Mucosa of descending colon (tissue), 3 donors: ENCODE results near the gene PDLIM1. TPM values are rescaled to one million over a fixed set of nuclear protein-coding genes. Genes with fewer than 3 reads are reported as not detected.

Experiments
- ATAC-seq: fragments of 200-7000 bp; cut with Tn5 transposase; one replicate; pipeline ENCODE4 v1.9.1; 2020; ENCODE audit warnings: mild to moderate bottlenecking, moderate library complexity
- DNase-seq, 3 donors: peaks; one replicate each; pipeline ENCODE4 v3.0.0-alpha.2; 2020
- H3K36me3 ChIP-seq: fragments of 200-600 bp; one replicate; pipeline ENCODE4 v1.8.0; 2021; ENCODE audit warnings: low read depth, mild to moderate bottlenecking
- H3K4me1 ChIP-seq: fragments of 200-600 bp; one replicate; pipeline ENCODE4 v1.8.0; 2021; ENCODE audit warnings: low read depth, mild to moderate bottlenecking
- H3K4me3 ChIP-seq: fragments of 200-600 bp; one replicate; pipeline ENCODE4 v1.8.0; 2021; ENCODE audit warnings: mild to moderate bottlenecking
- H3K9me3 ChIP-seq: fragments of 200-600 bp; one replicate; pipeline ENCODE4 v1.8.0; 2021; ENCODE audit warnings: mild to moderate bottlenecking
- intact Hi-C, 2 donors: fragments of 100-400 bp; cut with DNase I in 1 of 2; cut with micrococcal nuclease in 1 of 2; formaldehyde crosslinking; loops; one replicate each; pipeline versions ENCODE4 v1.11.0 to v1.11.1; 2022; cut with DNase I, micrococcal nuclease
- total RNA-seq, 3 donors: library from RNA; stranded (reverse); fragmentation: NEBNext Ultra II Directional in 2 of 3; extraction: Animal tissue kit (Norgen Biotek cat#: 25700) in 2 of 3; gene quantifications; one replicate each; pipeline versions ENCODE4 v1.2.1 to v1.2.4, GENCODE V29; 2021 to 2023
- TF ChIP-seq, protein P1 (sequence below): fragments of 200-600 bp; IDR thresholded peaks from one replicate; pipeline ENCODE4 v1.8.0; 2022; ENCODE audit warnings: antibody characterized with exemption, mild to moderate bottlenecking
- donor health status: DM: no; HTN: no; CAD: no; lungs with moderate emphysema.
- donor health status: DM: no; HTN: no; CAD: no.
- donor health status: DM: no; HTN: yes; CAD: no.

PDLIM1 gene
- total RNA-seq, 3 donors from 2014 or later, result 177 to 434 (median 373) TPM

- Histone ChIP-seq H3K4me1 (no peaks in the 10 kb centered on the region), H3K4me3 (no peak overlapping the region), H3K9me3 (no peaks in the 10 kb centered on the region), H3K36me3 (no peaks in the 10 kb centered on the region)
- intact Hi-C loops, result no loop called here
- DNase-seq (no peak), ATAC-seq (no peak)
- TF ChIP-seq, protein P1, sequence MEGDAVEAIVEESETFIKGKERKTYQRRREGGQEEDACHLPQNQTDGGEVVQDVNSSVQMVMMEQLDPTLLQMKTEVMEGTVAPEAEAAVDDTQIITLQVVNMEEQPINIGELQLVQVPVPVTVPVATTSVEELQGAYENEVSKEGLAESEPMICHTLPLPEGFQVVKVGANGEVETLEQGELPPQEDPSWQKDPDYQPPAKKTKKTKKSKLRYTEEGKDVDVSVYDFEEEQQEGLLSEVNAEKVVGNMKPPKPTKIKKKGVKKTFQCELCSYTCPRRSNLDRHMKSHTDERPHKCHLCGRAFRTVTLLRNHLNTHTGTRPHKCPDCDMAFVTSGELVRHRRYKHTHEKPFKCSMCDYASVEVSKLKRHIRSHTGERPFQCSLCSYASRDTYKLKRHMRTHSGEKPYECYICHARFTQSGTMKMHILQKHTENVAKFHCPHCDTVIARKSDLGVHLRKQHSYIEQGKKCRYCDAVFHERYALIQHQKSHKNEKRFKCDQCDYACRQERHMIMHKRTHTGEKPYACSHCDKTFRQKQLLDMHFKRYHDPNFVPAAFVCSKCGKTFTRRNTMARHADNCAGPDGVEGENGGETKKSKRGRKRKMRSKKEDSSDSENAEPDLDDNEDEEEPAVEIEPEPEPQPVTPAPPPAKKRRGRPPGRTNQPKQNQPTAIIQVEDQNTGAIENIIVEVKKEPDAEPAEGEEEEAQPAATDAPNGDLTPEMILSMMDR, result no peak
Measured at GRCh38 chr10:95324436-95325268, 33.8 kb upstream of the PDLIM1 start.

DNA sequence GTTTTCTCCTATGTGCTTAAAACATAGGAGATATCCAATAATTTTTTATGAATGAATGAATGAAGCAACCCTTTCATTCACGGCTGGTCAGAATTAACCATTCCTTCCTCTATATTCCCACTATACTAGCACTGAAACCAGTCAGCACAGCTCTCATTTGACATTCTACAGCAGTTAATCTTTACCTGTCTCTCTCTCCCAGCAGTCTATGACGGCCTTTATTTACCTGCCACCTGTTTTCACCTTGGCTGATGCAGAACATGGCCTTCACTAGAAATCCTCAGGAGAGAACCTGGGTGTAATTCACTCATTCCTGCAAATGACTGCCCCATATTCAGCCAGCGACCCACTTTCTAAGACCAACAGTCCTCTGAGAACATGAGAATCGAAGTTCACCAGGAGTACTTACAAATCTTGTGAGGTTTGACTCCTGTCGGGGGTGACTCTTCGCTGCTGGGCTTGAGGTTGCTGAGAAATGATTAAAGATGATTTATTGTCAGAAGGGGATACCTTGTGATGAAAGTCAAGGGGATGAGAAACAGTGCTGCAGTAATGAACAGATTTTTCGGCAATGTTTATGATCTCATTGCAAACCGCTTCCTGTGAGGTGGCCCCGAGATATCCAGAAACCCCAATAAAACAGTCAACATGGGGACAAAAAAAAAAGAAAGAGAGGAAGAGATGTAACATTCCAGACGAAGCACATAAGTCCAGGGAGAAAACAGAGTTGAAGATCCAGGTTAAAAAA, 30.9 kb upstream of the PDLIM1 start:
- DNase-seq, result no peak
- H3K36me3 ChIP-seq, result no peaks in the 10 kb centered on the region
- intact Hi-C loops, result no loop called here

DNA sequence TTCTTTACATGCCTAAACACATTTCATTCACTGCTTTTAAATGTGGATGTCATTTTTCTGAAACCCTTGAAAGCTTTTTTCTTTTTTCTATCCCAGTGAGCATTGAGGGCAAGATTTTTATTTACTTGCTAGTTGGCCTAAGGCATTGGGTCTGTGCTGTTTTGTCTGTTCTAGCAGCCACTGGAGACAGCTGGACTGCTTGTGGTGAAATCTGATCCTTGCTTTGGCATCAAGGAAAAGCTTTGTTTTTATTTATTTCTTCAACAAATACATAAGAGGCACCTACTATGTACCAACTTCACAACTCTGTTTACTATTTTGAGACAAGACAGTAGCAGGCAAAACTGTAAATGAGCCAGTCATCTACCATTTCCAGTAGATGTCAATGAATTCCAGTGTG, 28.4 kb upstream of the PDLIM1 start:
- no peaks in the 10 kb centered on the region for H3K4me1 ChIP-seq
- ATAC-seq, result no peak
- no peak overlapping the region for H3K4me3 ChIP-seq
- intact Hi-C loops, result no loop called here
- no peaks in the 10 kb centered on the region for H3K36me3 ChIP-seq
- DNase-seq, result no peak
- no peaks in the 10 kb centered on the region for H3K9me3 ChIP-seq
- TF ChIP-seq, protein P1, result no peak

More for the DNA sequence above, 30.9 kb upstream of the PDLIM1 start:
- no peaks in the 10 kb centered on the region for H3K4me1 ChIP-seq
- no peak overlapping the region for H3K4me3 ChIP-seq
- no peaks in the 10 kb centered on the region for H3K9me3 ChIP-seq
- TF ChIP-seq, protein P1, result no peak
- ATAC-seq, result no peak

GRCh38 chr10:95315509-95315908, 24.7 kb upstream of the PDLIM1 start:
- Histone ChIP-seq H3K4me1 (peaks cover 2% of the 10 kb centered on the region), H3K36me3 (no peaks in the 10 kb centered on the region), H3K4me3 (no peak overlapping the region), H3K9me3 (no peaks in the 10 kb centered on the region)
- ATAC-seq (no peak), DNase-seq (no peak)
- TF ChIP-seq, protein P1, result no peak
- intact Hi-C loops, result no loop called here

GRCh38 chr10:95314192-95314918, 23.6 kb upstream of the PDLIM1 start:
- no peaks in the 10 kb centered on the region for H3K9me3 ChIP-seq
- ATAC-seq (no peak), DNase-seq (no peak)
- no peaks in the 10 kb centered on the region for H3K36me3 ChIP-seq
- TF ChIP-seq, protein P1, result no peak
- peaks cover 7% of the 10 kb centered on the region for H3K4me1 ChIP-seq
- intact Hi-C loops, result no loop called here
- H3K4me3 ChIP-seq, result no peak overlapping the region
